ENCODE measurements around the gene RGN.
"Not testable (repeated sequence)": the region's sequence is repeated elsewhere in the genome, so short reads cannot be mapped to it uniquely, and the experiment has no call there.

RGN gene

GRCh38 chrX:47124466-47124865 is 46.2 kb downstream of the RGN start:
- DNase-seq: not testable (repeated sequence)

GRCh38 chrX:47129157-47129898 is 51.1 kb downstream of the RGN start:
- DNase-seq: peak; percentile 86

DNA sequence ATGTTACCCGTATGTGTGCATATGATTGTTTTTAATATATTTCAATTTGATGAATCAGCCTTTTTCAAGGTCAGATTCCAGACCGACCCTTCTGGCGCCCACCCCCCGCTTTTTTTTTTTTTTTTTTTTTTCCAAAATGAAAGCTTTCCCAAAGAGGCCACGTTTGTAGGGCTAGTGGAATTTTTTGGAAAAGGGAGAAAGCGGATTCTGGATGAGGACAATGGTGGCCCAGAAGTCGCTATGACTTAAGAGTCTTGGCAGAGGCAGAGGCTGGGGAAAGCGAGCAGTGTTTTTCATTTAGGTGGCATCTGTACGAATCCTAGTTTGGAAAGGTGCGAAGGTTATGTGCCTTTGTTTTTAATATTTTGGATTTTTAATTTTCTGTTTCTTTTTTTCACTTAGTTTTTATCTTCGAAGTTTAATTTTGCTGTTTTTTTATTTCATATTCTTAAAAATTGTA is 51.7 kb downstream of the RGN start:
- no peak for DNase-seq

DNA sequence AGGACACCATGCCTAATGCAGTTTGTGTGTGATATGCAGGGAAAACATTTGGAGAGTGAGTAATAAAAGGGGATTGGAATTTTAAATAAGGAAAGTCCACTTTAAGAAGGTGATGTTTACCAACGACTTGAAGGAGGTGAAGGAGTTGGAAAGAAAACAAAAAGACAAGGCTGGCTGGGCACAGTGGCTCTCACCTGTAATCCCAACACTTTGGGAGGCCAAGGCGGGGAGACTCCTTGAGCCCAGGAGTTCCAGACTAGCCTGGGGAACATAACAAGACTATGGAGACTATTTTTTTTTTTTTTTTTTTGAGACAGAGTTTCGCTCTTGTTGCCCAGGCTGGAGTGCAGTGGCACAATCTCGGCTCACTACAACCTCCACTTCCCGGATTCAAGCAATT is 55.2 kb downstream of the RGN start:
- DNase-seq: no peak

DNA sequence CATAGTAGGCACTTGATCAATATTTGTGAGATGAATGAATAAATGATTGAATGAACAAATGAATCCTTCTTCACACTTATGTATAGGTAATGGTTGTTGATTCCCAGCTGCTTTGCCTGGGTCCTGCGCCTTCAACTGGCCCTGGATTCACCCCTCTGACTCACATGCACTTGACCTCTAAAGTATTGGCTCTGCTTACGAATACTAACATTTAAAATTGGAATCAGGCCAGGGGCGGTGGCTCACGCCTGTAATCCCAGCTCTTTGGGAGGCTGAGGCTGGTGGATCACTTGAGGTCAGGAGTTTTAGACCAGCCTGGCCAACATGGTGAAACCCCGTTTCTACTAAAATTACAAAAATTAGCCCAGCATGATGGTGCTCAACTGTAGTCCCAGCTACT is 57.4 kb downstream of the RGN start:
- not testable (repeated sequence) for DNase-seq

DNA sequence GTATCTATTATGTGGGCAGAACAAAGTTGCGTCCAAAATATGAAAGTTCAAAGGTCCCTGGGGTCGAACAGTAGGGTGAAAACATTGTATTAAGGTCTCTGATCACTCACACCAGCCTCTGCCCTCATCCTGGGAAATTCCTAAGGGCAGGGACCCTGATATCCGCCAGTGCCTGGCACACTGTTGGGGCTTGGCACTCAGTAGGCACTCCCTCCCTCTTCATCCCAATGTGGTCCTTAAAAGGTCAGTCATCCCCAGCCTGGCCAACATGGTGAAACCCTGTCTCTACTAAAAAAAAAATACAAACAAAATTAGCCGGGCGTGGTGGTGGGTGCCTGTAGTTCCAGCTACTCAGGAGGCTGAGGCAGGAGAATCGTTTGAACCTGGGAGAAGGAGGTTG is 59.9 kb downstream of the RGN start:
- DNase-seq: no peak
